Measurements from ENCODE around the gene ACYP2.

DNA sequence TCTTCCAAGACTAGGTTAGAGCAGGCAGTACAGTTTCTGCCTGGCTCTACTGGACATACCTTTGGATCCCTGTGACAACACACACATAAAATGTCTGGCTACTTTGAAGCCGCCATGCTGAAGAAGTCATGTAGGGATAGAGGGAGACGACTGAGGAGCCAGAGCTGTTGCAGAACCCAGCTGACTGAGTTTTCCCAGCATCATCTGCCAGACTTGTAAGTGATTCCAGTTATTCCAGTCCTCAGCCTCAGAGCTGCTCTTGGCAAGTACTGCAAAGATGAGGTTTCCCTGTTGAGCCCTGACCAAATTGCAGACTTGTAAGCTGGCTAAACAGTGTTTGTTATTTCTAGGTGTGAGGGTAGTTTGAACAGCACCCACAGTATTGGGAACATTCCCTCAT is 172.1 kb downstream of the ACYP2 start:
- TF ChIP-seq POLR2A (IDR thresholded peaks at IDR 0.05) = no peak
- TF ChIP-seq, protein P1, sequence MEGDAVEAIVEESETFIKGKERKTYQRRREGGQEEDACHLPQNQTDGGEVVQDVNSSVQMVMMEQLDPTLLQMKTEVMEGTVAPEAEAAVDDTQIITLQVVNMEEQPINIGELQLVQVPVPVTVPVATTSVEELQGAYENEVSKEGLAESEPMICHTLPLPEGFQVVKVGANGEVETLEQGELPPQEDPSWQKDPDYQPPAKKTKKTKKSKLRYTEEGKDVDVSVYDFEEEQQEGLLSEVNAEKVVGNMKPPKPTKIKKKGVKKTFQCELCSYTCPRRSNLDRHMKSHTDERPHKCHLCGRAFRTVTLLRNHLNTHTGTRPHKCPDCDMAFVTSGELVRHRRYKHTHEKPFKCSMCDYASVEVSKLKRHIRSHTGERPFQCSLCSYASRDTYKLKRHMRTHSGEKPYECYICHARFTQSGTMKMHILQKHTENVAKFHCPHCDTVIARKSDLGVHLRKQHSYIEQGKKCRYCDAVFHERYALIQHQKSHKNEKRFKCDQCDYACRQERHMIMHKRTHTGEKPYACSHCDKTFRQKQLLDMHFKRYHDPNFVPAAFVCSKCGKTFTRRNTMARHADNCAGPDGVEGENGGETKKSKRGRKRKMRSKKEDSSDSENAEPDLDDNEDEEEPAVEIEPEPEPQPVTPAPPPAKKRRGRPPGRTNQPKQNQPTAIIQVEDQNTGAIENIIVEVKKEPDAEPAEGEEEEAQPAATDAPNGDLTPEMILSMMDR (IDR thresholded peaks at IDR 0.05) = no peak
